HG03025 (cell line): Measurements from ENCODE around the gene C11orf52.
"Not testable (repeated sequence)": the region's sequence is repeated elsewhere in the genome, so short reads cannot be mapped to it uniquely, and the experiment has no call there.

ENCODE experiments used
- ATAC-seq: cut with Tn5 transposase; IDR thresholded peaks from one replicate; pipeline ENCODE4 v1.9.1; 2021; ENCODE audit warnings: mild to moderate bottlenecking, moderate library complexity; ENCODE audit not compliant: unreplicated experiment, low FRiP score

C11orf52 gene

GRCh38 chr11:111918390-111919256 lies at the start of gene C11orf52:
Gene C11orf52 (plus strand): TSS chr11:111918913. CDS start chr11:111918973, 60 bp downstream.
- ATAC-seq: no peak

GRCh38 chr11:111870113-111870512 lies 48.6 kb upstream of the C11orf52 start:
- ATAC-seq: no peak

- peak; percentile 15 for ATAC-seq
These were observed 48.2 kb upstream of the C11orf52 start for GRCh38 chr11:111870522-111870885.

GRCh38 chr11:111870886-111871692 lies 47.6 kb upstream of the C11orf52 start, which contains the start of gene ALG9:
Gene ALG9 (minus strand): TSS chr11:111871581. CDS start chr11:111871482, 99 bp downstream.
- ATAC-seq: peak; percentile 89

- ATAC-seq: no peak
These were observed 47.0 kb upstream of the C11orf52 start for GRCh38 chr11:111871693-111872161.

- ATAC-seq: peak; percentile 7
These were observed 40.3 kb upstream of the C11orf52 start for GRCh38 chr11:111878385-111878848.

- ATAC-seq: peak; percentile 94
These were observed 39.7 kb upstream of the C11orf52 start, which contains the start of the genes CFAP68 and FDXACB1 for GRCh38 chr11:111878849-111879636. Gene CFAP68 (plus strand): TSS chr11:111879541. CDS start chr11:111879561, 20 bp downstream. Gene FDXACB1 (minus strand): TSS chr11:111879165. CDS start chr11:111879132, 33 bp downstream.

GRCh38 chr11:111879637-111879960 lies 39.1 kb upstream of the C11orf52 start:
- ATAC-seq: no peak

- ATAC-seq: no peak
These were observed 36.5 kb upstream of the C11orf52 start for GRCh38 chr11:111882202-111882601.

GRCh38 chr11:111885053-111885452 lies 33.7 kb upstream of the C11orf52 start:
- ATAC-seq: not testable (repeated sequence)

- ATAC-seq: no peak
These were observed 32.7 kb upstream of the C11orf52 start for GRCh38 chr11:111886032-111886431.

GRCh38 chr11:111886844-111887243 lies 31.9 kb upstream of the C11orf52 start:
- ATAC-seq: no peak

GRCh38 chr11:111905411-111905810 lies 13.3 kb upstream of the C11orf52 start:
- no peak for ATAC-seq

GRCh38 chr11:111906680-111907079 lies 12.0 kb upstream of the C11orf52 start:
- ATAC-seq: no peak

GRCh38 chr11:111908639-111909305 lies 9.9 kb upstream of the C11orf52 start:
- ATAC-seq: no peak

- ATAC-seq: no peak
These were observed 9.3 kb upstream of the C11orf52 start for GRCh38 chr11:111909378-111909777.

- no peak for ATAC-seq
These were observed 7.8 kb upstream of the C11orf52 start for GRCh38 chr11:111910676-111911562.

GRCh38 chr11:111911563-111912401 lies 6.9 kb upstream of the C11orf52 start, which contains the start of gene CRYAB:
Gene CRYAB (minus strand): TSS chr11:111911770. CDS start chr11:111911724, 46 bp downstream.
- ATAC-seq: no peak
